ENCODE results near the gene PHYH. TPM values are rescaled to one million over a fixed set of nuclear protein-coding genes. Genes with fewer than 3 reads are reported as not detected.

The PHYH gene
- total RNA-seq, result 10 to 100 TPM; 14.6 to 16.3 TPM

DNA sequence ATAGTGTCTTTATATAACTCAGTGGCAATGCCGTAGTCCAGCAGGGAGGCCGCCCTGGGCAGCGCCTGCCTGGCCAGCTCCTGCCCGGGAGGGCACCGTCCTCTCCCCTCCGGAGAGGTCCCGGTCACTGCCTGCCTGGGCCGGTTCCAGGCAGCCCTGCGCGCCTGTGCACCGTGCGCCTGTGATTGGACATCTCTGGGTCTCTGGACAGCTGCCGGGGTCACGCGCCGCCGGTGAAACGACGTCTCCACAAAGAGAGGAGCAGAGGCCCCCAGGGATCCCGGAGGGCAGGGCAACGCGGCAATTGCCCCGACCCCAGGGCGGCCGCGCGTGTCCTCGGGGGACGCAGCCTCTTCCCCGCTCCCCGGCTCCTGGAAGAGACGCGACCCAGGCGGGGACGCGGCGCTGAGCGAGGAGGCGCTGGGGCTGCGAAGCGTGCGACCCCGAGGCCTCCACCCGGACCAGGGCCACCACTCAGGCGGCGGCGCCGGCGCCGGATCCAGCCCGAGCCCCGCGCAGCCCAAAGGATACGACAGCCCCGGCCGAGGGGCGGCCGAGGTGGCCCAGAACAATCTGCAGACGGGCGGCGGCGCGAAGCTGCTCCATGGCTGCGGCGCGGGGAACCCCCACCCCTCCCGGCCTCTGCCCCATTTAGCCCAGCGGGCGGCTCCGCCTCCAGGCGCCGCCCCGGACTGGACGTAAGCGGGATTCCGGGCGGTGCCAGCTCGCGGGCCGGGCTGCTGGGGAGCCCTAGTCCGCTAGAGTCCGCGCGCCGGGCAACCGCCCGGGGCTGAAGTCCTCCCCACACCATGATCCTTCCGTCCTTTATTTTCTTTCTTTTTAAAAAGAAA lies at the start of gene PHYH:
Gene PHYH (minus strand): TSS at position 628 of the 851 bp plus-strand sequence. CDS start 22 bp downstream, at position 606.
- Mint-ChIP-seq H3K27me3 (no peaks in the 10 kb centered on the region), H3K4me1 (ENCODE audit: low read depth) (peaks cover 15% of the 10 kb centered on the region), H3K9me3 (peaks cover 1% of the 10 kb centered on the region), H3K4me3 (peak within 1 kb of the TSS; percentile 79), H3K36me3 (ENCODE audit: low read depth) (peaks cover 1% of the 10 kb centered on the region), H3K27ac (peak within 1 kb of the TSS; percentile 90)
- CTCF ChIA-PET, result interaction anchor here (0.8 to 1.3 kb wide), 4 partner anchors 28 to 200 kb away, joined by 3 to 6 read pairs (median 4); partner anchors contain the start of genes MCM10 and OPTN
- POLR2A ChIA-PET, result interaction anchor here (0.8 to 3.4 kb wide), 6 partner anchors 15 to 137 kb away, joined by 3 to 16 read pairs (median 4); partner anchors contain the start of genes MCM10 and SEPHS1
- intact Hi-C loops (cut with micrococcal nuclease), result loop anchor here (5.0 kb wide), 1 partner anchor 53 kb away; no protein-coding TSS in a partner anchor
- no peak for TF ChIP-seq CTCF (IDR thresholded peaks at IDR 0.05)
- DNase-seq, result peak; percentile 81
- peak; percentile 60 for ATAC-seq

DNA sequence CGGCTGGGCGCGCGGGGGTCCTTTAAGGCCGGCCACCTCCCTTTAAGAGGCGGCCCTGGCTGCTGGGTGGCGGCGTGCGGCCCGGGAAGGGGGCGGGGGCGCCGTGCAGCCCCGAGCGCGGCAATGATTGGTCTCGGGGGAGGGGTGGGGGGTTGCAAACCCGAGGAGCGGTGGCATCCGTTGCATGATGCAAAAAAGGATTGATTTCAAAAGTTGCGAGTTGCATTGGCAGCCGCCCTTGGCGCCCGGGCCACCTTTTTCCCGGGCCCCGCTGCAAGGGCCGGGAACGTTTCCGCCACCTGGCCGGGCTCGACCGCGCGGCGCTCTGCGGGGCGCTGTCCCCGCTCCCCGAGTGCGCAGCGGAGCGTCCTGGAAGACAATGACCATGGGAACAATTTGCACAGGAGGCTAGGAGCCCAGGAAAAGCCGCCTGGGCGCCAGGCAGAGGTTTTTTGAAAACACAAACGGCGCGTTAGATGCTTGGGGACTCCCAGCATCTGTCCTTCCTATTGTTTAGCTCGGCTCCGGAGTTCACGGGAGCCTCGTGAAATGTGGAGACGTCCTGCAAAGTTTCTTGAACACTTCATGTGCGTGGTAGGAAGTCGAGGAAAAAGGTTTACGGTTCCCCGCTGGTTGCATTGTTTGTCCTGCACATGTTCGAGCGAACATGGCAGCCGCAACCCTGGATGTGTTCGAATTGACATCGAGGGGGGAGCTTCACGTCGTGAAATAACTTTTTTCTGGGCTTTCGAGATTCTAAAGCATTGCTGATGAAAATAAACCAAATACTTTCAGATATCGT lies 48.6 kb upstream of the PHYH start, which contains the start of gene SEPHS1:
Gene SEPHS1 (minus strand): TSS at position 78 of the 802 bp plus-strand sequence. CDS start 3,343 bp downstream, outside the sequence.
- no peaks in the 10 kb centered on the region for H3K27me3 Mint-ChIP-seq
- intact Hi-C loops (cut with micrococcal nuclease), result no loop called here
- ChIA-PET CTCF (interaction anchor here (1.0 kb wide), 1 partner anchor 24 kb away, joined by 3 read pairs; no protein-coding TSS in a partner anchor), POLR2A (interaction anchor here (0.6 to 2.2 kb wide), 7 partner anchors 9 to 1226 kb away, joined by 3 to 8 read pairs (median 4); partner anchors contain the start of gene PHYH)
- peak within 1 kb of the TSS; percentile 95 for H3K27ac Mint-ChIP-seq
- H3K4me3 Mint-ChIP-seq, result peak within 1 kb of the TSS; percentile 86
- H3K36me3 Mint-ChIP-seq (ENCODE audit: low read depth), result peaks cover 20% of the 10 kb centered on the region
- ATAC-seq (peak; percentile 77), DNase-seq (peak; percentile 87)
- H3K9me3 Mint-ChIP-seq, result no peaks in the 10 kb centered on the region
- peaks cover 57% of the 10 kb centered on the region for H3K4me1 Mint-ChIP-seq (ENCODE audit: low read depth)
- no peak for TF ChIP-seq CTCF (IDR thresholded peaks at IDR 0.05)

- Mint-ChIP-seq H3K4me1 (ENCODE audit: low read depth) (peaks cover 56% of the 10 kb centered on the region), H3K36me3 (ENCODE audit: low read depth) (peaks cover 25% of the 10 kb centered on the region), H3K9me3 (no peaks in the 10 kb centered on the region), H3K27ac (no peak overlapping the region), H3K4me3 (peak overlapping the region; percentile 45), H3K27me3 (no peaks in the 10 kb centered on the region)
- ChIA-PET CTCF (no interaction called here), POLR2A (no interaction called here)
- ATAC-seq, result peak; percentile 67
- intact Hi-C loops (cut with micrococcal nuclease), result no loop called here
- DNase-seq, result peak; percentile 80
- no peak for TF ChIP-seq CTCF (IDR thresholded peaks at IDR 0.05)
Measured at GRCh38 chr10:13347500-13348156, 47.8 kb upstream of the PHYH start.

- Mint-ChIP-seq H3K36me3 (ENCODE audit: low read depth) (peaks cover 25% of the 10 kb centered on the region), H3K9me3 (no peaks in the 10 kb centered on the region), H3K4me3 (peak overlapping the region; percentile 77), H3K4me1 (ENCODE audit: low read depth) (peaks cover 51% of the 10 kb centered on the region), H3K27me3 (no peaks in the 10 kb centered on the region), H3K27ac (peak overlapping the region; percentile 87)
- POLR2A ChIA-PET, result no interaction called here
- TF ChIP-seq CTCF (IDR thresholded peaks at IDR 0.05), result no peak
- no peak for ATAC-seq
- intact Hi-C loops (cut with micrococcal nuclease), result no loop called here
- CTCF ChIA-PET, result no interaction called here
- peak; percentile 25 for DNase-seq
Measured at GRCh38 chr10:13347043-13347499, 47.2 kb upstream of the PHYH start.

All from activated CD8-positive, alpha-beta T cell treated with anti-CD3 and anti-CD28 coated beads for 36 hours (primary cell).